ENCODE results near the gene PTPRE. TPM values are rescaled to one million over a fixed set of nuclear protein-coding genes. Genes with fewer than 3 reads are reported as not detected.

The PTPRE gene
- total RNA-seq, 1 donor from 2014 or later = 13.8 TPM

GRCh38 chr10:128099901-128100300, 193.0 kb downstream of the PTPRE start:
- H3K36me3 ChIP-seq = no peaks in the 10 kb centered on the region
- intact Hi-C loops (cut with micrococcal nuclease) = no loop called here
- no peaks in the 10 kb centered on the region for H3K4me1 ChIP-seq
- H3K27me3 ChIP-seq (ENCODE audit: low read depth) = peaks cover 25% of the 10 kb centered on the region
- DNase-seq = no peak
- H3K27ac ChIP-seq (replicated peaks) = no peak overlapping the region
- TF ChIP-seq, protein P1, sequence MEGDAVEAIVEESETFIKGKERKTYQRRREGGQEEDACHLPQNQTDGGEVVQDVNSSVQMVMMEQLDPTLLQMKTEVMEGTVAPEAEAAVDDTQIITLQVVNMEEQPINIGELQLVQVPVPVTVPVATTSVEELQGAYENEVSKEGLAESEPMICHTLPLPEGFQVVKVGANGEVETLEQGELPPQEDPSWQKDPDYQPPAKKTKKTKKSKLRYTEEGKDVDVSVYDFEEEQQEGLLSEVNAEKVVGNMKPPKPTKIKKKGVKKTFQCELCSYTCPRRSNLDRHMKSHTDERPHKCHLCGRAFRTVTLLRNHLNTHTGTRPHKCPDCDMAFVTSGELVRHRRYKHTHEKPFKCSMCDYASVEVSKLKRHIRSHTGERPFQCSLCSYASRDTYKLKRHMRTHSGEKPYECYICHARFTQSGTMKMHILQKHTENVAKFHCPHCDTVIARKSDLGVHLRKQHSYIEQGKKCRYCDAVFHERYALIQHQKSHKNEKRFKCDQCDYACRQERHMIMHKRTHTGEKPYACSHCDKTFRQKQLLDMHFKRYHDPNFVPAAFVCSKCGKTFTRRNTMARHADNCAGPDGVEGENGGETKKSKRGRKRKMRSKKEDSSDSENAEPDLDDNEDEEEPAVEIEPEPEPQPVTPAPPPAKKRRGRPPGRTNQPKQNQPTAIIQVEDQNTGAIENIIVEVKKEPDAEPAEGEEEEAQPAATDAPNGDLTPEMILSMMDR (IDR thresholded peaks at IDR 0.05; ENCODE audit: borderline replicate concordance) = no peak
- H3K9me3 ChIP-seq (replicated peaks) = no peaks in the 10 kb centered on the region
- no peak overlapping the region for H3K4me3 ChIP-seq

DNA sequence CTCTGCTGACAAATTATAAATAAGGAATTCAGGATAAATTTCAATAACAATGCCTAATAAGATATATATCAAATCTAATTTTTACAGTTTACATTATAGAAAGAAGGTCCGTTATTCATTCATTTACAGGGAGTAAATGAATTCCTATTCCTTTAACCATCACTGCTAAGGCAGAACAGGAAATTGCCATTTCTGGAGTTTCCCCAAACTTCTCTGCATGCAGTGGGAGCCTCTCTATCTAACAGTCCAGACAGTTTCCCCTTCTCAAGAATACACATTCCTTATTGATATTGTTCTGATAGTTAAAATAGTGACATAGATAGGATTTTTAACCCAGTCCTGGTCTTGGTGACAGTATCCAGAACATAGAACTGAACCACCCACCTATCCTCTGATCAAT, 195.0 kb downstream of the PTPRE start:
- DNase-seq = no peak
- Histone ChIP-seq H3K4me3 (no peak overlapping the region), H3K36me3 (no peaks in the 10 kb centered on the region), H3K9me3 (replicated peaks) (no peaks in the 10 kb centered on the region), H3K27me3 (ENCODE audit: low read depth) (peaks cover 22% of the 10 kb centered on the region), H3K4me1 (no peaks in the 10 kb centered on the region), H3K27ac (replicated peaks) (no peak overlapping the region)
- intact Hi-C loops (cut with micrococcal nuclease) = no loop called here
- TF ChIP-seq, protein P1 (IDR thresholded peaks at IDR 0.05; ENCODE audit: borderline replicate concordance) = no peak

GRCh38 chr10:128102480-128103228, 195.8 kb downstream of the PTPRE start:
- TF ChIP-seq, protein P1 (IDR thresholded peaks at IDR 0.05; ENCODE audit: borderline replicate concordance) = no peak
- intact Hi-C loops (cut with micrococcal nuclease) = no loop called here
- H3K9me3 ChIP-seq (replicated peaks) = no peaks in the 10 kb centered on the region
- no peak for DNase-seq
- no peaks in the 10 kb centered on the region for H3K4me1 ChIP-seq
- H3K4me3 ChIP-seq = no peak overlapping the region
- no peaks in the 10 kb centered on the region for H3K36me3 ChIP-seq
- peaks cover 15% of the 10 kb centered on the region for H3K27me3 ChIP-seq (ENCODE audit: low read depth)
- no peak overlapping the region for H3K27ac ChIP-seq (replicated peaks)

DNA sequence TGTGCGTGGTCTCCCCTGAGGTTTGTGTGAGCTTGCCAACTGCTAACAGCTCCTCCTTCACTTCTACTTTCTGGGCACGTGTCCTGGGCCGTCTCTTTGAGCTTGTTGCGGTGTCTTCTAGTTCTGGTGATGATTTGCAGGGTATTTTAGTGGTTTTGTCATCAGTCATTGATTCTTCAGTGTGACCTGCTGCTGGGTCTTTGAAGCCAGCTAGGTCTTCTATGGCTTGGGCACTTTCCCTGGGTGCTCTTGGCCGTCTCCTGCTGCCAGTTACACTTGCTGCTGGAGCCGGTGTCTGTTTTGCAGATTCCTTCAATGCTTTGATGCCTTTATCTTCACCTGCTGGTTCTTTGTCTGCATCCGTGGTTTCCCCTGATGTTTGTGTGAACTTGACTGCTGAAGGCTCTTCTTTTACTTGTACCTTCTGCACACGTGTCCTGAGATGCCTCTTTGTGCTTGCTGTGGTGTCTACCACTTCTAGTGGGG, 196.4 kb downstream of the PTPRE start:
- H3K4me3 ChIP-seq = no peak overlapping the region
- H3K4me1 ChIP-seq = no peaks in the 10 kb centered on the region
- H3K27ac ChIP-seq (replicated peaks) = no peak overlapping the region
- TF ChIP-seq, protein P1 (IDR thresholded peaks at IDR 0.05; ENCODE audit: borderline replicate concordance) = no peak
- no peaks in the 10 kb centered on the region for H3K9me3 ChIP-seq (replicated peaks)
- peaks cover 15% of the 10 kb centered on the region for H3K27me3 ChIP-seq (ENCODE audit: low read depth)
- intact Hi-C loops (cut with micrococcal nuclease) = no loop called here
- no peaks in the 10 kb centered on the region for H3K36me3 ChIP-seq
- DNase-seq = no peak

DNA sequence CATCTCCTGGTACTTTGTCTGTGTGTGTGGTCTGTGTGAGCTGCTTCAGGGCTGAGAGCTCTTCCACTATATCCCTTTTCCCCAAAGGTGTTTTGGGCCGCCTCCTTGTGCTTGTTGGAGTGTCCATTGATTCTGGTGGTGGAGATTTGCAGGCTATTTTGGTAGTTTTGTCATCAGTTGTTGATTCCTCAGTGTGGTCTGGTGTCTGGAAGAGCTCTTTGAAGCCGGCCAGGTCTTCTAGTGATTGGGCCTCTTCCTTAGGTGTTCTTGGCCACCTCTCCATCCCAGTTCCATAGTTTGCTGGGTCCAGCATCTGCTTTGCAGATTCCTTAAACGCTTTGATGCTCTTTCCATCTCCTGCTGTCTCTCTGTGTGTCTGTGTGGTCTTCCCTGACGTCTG, 198.5 kb downstream of the PTPRE start:
- TF ChIP-seq, protein P1 (IDR thresholded peaks at IDR 0.05; ENCODE audit: borderline replicate concordance) = no peak
- H3K27ac ChIP-seq (replicated peaks) = no peak overlapping the region
- H3K4me3 ChIP-seq = no peak overlapping the region
- no peak for DNase-seq
- H3K36me3 ChIP-seq = no peaks in the 10 kb centered on the region
- intact Hi-C loops (cut with micrococcal nuclease) = no loop called here
- peaks cover 11% of the 10 kb centered on the region for H3K27me3 ChIP-seq (ENCODE audit: low read depth)
- no peaks in the 10 kb centered on the region for H3K9me3 ChIP-seq (replicated peaks)
- H3K4me1 ChIP-seq = no peaks in the 10 kb centered on the region
